H9 (cell line): ENCODE measurements around the gene SELENBP1. TPM values are rescaled to one million over a fixed set of nuclear protein-coding genes. Genes with fewer than 3 reads are reported as not detected.
A peak's percentile ranks its signal among the peaks of the same experiment; 100 is the strongest.

Experiments used
- DNase-seq: peaks from one replicate; pipeline ENCODE4 v3.0.0-alpha.2; 2017
- H2AFZ ChIP-seq: one replicate; pipeline ENCODE4 v1.6.1; 2013; ENCODE audit warnings: mild to moderate bottlenecking, low read length, control low read depth, moderate library complexity
- H2AK5ac ChIP-seq: 2 replicates; pipeline ENCODE4 v1.6.1; 2013; ENCODE audit warnings: low read length, control low read depth, mixed read lengths; ENCODE audit not compliant: insufficient read length
- H2BK120ac ChIP-seq: one replicate; pipeline ENCODE4 v1.6.1; 2013; ENCODE audit warnings: low read depth, mild to moderate bottlenecking, low read length, control low read depth, inconsistent platforms; ENCODE audit not compliant: poor library complexity, severe bottlenecking
- H2BK12ac ChIP-seq: 2 replicates; pipeline ENCODE4 v1.6.1; 2013; ENCODE audit warnings: low read length, control low read depth, mixed read lengths, low read depth; ENCODE audit not compliant: insufficient read length
- H2BK15ac ChIP-seq: 2 replicates; pipeline ENCODE4 v1.6.1; 2013; ENCODE audit warnings: low read depth, low read length, control low read depth
- H2BK20ac ChIP-seq: one replicate; pipeline ENCODE4 v1.6.1; 2013; ENCODE audit warnings: low read depth, mild to moderate bottlenecking, low read length, control low read depth, inconsistent platforms; ENCODE audit not compliant: poor library complexity, severe bottlenecking
- H2BK5ac ChIP-seq: 2 replicates; pipeline ENCODE4 v1.6.1; 2013; ENCODE audit warnings: low read length, control low read depth, mixed read lengths; ENCODE audit not compliant: insufficient read length
- H3K14ac ChIP-seq: 2 replicates; pipeline ENCODE4 v1.6.1; 2013; ENCODE audit warnings: low read length, control low read depth; ENCODE audit not compliant: insufficient read depth
- H3K18ac ChIP-seq: 2 replicates; pipeline ENCODE4 v1.6.1; 2013; ENCODE audit warnings: low read depth, mild to moderate bottlenecking, mixed read lengths, low read length, control low read depth; ENCODE audit not compliant: insufficient read length
- H3K23ac ChIP-seq: 2 replicates; pipeline ENCODE4 v1.6.1; 2013; ENCODE audit warnings: low read length, control low read depth, mixed read lengths, low read depth; ENCODE audit not compliant: insufficient read length
- H3K23me2 ChIP-seq: 2 replicates; pipeline ENCODE4 v1.6.1; 2013; ENCODE audit warnings: low read depth, mild to moderate bottlenecking, mixed read lengths, low read length, control low read depth; ENCODE audit not compliant: insufficient read length, poor library complexity, severe bottlenecking
- H3K27ac ChIP-seq: 2 replicates; pipeline ENCODE4 v1.5.1; 2013; ENCODE audit warnings: low read length, control low read depth, mixed read lengths, low read depth; ENCODE audit not compliant: insufficient read length
- H3K27me3 ChIP-seq: 2 replicates; pipeline ENCODE4 v1.6.1; 2013; ENCODE audit warnings: low read length, control low read depth, inconsistent platforms; ENCODE audit not compliant: insufficient read depth
- H3K4ac ChIP-seq: 2 replicates; pipeline ENCODE4 v1.6.1; 2013; ENCODE audit warnings: low read depth, mild to moderate bottlenecking, control low read depth, inconsistent platforms, low read length, moderate library complexity
- H3K4me1 ChIP-seq: 2 replicates; pipeline ENCODE4 v1.6.1; 2013; ENCODE audit warnings: low read length, control low read depth, inconsistent platforms; ENCODE audit not compliant: insufficient read depth
- H3K4me2 ChIP-seq: 2 replicates; pipeline ENCODE4 v1.6.1; 2013; ENCODE audit warnings: low read length, control low read depth, mixed read lengths; ENCODE audit not compliant: insufficient read length, insufficient read depth
- H3K56ac ChIP-seq: 2 replicates; pipeline ENCODE4 v1.6.1; 2013; ENCODE audit warnings: low read depth, mild to moderate bottlenecking, mixed read lengths, low read length, control low read depth; ENCODE audit not compliant: insufficient read length
- H3K79me1 ChIP-seq: 2 replicates; pipeline ENCODE4 v1.6.1; 2013; ENCODE audit warnings: low read depth, mild to moderate bottlenecking, moderate library complexity, low read length, control low read depth, inconsistent platforms; ENCODE audit not compliant: insufficient read depth, poor library complexity, severe bottlenecking
- H3K79me2 ChIP-seq: 2 replicates; pipeline ENCODE4 v1.6.1; 2013; ENCODE audit warnings: low read length, control low read depth, inconsistent platforms; ENCODE audit not compliant: insufficient read depth
- H3K9ac ChIP-seq: 2 replicates; pipeline ENCODE4 v1.6.1; 2013; ENCODE audit warnings: low read length, control low read depth, mixed read lengths; ENCODE audit not compliant: insufficient read length; ENCODE audit errors: extremely low read depth
- H3K9me3 ChIP-seq: one replicate; pipeline ENCODE4 v1.6.1; 2013; ENCODE audit warnings: low read depth, low read length, inconsistent platforms; ENCODE audit not compliant: control insufficient read depth
- H3T11ph ChIP-seq: one replicate; pipeline ENCODE4 v1.6.1; 2013; ENCODE audit warnings: mild to moderate bottlenecking, low read length, control low read depth, inconsistent platforms
- H4K20me1 ChIP-seq: one replicate; pipeline ENCODE4 v1.6.1; 2013; ENCODE audit not compliant: control insufficient read depth, insufficient read length, insufficient read depth
- H4K5ac ChIP-seq: 2 replicates; pipeline ENCODE4 v1.6.1; 2013; ENCODE audit warnings: low read depth, mild to moderate bottlenecking, mixed read lengths, low read length, control low read depth; ENCODE audit not compliant: insufficient read length
- H4K8ac ChIP-seq: replicated peaks from 2 replicates; pipeline ENCODE4 v1.6.1; 2013; ENCODE audit warnings: low read length, control low read depth, mixed read lengths, low read depth; ENCODE audit not compliant: insufficient read length
- H4K91ac ChIP-seq: 2 replicates; pipeline ENCODE4 v1.6.1; 2013; ENCODE audit warnings: low read depth, mild to moderate bottlenecking, moderate library complexity, mixed read lengths, low read length, control low read depth; ENCODE audit not compliant: insufficient read length
- H3K27ac Mint-ChIP-seq, 3 experiments: 2 replicates in 2 of 3; 3 replicates in 1 of 3; pipeline ENCODE4 v1.8.0; 2020 to 2021; ENCODE audit warnings: mixed read lengths in 3 of 3, mild to moderate bottlenecking in 1 of 3, moderate library complexity in 1 of 3
- H3K27me3 Mint-ChIP-seq: 2 replicates; pipeline ENCODE4 v1.8.0; 2021; ENCODE audit warnings: low read depth, mild to moderate bottlenecking, moderate library complexity, mixed read lengths
- H3K36me3 Mint-ChIP-seq, 3 experiments: 2 replicates in 2 of 3; 3 replicates in 1 of 3; pipeline ENCODE4 v1.8.0; 2020 to 2021; ENCODE audit warnings: low read depth in 3 of 3, mixed read lengths in 3 of 3; ENCODE audit not compliant: insufficient read depth in 1 of 3
- H3K4me1 Mint-ChIP-seq, 2 experiments: 2 replicates each; pipeline ENCODE4 v1.8.0; 2020; ENCODE audit warnings: mixed read lengths in 2 of 2
- H3K4me3 Mint-ChIP-seq, 2 experiments: 2 replicates in 1 of 2; 3 replicates in 1 of 2; pipeline ENCODE4 v1.8.0; 2020 to 2021; ENCODE audit warnings: mild to moderate bottlenecking in 2 of 2, mixed read lengths in 2 of 2, moderate library complexity in 1 of 2
- H3K9me3 Mint-ChIP-seq, 2 experiments: 2 replicates in 1 of 2; 3 replicates in 1 of 2; pipeline ENCODE4 v1.8.0; 2020; ENCODE audit warnings: mild to moderate bottlenecking in 2 of 2, mixed read lengths in 2 of 2, moderate library complexity in 1 of 2
- WGBS: extraction: QIAGEN DNeasy Blood & Tissue Kit; methylation state at CpG from one replicate; pipeline ENCODE4 v1.1.7; 2013; ENCODE audit warnings: missing lambda C conversion rate, low lambda C conversion rate, mixed read lengths; ENCODE audit not compliant: insufficient read length; ENCODE audit errors: extremely low coverage; 5-methylcytosine and 5-hydroxymethylcytosine counted together
- total RNA-seq: library from RNA; stranded (reverse); gene quantifications from 2 replicates; pipeline ENCODE4 v1.2.1, GENCODE V29; 2021
- TF ChIP-seq, protein P1 (sequence below): fragments of 200-600 bp; sonication (generic); conservative IDR thresholded peaks from 3 replicates; pipeline ENCODE4 v1.8.0; 2021; ENCODE audit warnings: antibody characterized with exemption, mild to moderate bottlenecking

Gene SELENBP1
- total RNA-seq, 1 experiment from 2014 or later, result 14.2 TPM

DNA sequence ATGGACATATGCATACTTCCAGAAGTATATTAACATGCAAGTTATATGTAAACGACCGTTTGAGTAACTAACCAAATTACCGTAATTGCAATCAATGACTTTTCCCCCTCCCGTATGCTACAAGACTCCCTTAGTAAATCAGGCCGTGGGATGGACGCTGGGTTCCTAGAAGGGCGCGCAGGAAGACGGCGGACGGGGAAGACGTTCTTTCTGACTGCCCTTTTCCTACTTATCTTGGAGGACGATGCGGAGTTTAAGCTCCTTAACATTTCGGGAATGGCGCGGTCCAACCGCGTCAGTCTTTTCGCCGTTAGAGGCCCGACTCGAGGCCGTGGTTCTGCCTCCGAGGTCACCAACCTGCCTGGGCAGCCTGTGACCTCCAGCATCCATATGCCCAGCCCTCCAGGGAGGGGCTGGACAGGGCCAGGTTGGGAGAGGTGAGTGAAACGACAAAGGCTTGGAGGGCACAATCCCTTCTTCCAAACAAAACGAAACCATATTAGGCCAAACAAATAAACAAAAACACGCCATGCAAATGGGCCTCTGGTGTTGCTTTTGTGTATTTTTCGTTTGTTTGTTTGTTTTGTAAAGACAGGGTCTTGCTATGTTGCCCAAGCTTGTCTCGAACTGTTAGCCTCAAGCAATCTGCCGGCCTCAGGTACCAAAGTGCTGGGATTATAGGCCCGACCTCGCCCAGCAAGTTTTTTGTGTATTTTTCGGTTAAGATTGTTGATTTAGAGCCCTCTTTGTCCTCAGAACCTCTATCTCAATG lies 44.4 kb downstream of the SELENBP1 start:
- Histone ChIP-seq H2AK5ac (no peak overlapping the region), H3K23ac (no peak overlapping the region), H3K27me3 (no peaks in the 10 kb centered on the region), H3K4me2 (peak overlapping the region; percentile 67), H2BK15ac (no peak overlapping the region), H2BK120ac (no peak overlapping the region), H3K4me1 (no peaks in the 10 kb centered on the region; the same call in 1 of the 2 replicates), H3T11ph (no peak overlapping the region), H3K9me3 (no peaks in the 10 kb centered on the region), H2BK20ac (no peak overlapping the region), H2AFZ (no peak overlapping the region), H3K18ac (peak overlapping the region; percentile 69), H3K4ac (no peak overlapping the region), H2BK12ac (no peak overlapping the region), H4K20me1 (no peaks in the 10 kb centered on the region), H4K5ac (peak overlapping the region; percentile 48), H3K14ac (peak overlapping the region; percentile 62), H4K8ac (no peak overlapping the region), H3K79me1 (no peaks in the 10 kb centered on the region), H2BK5ac (no peak overlapping the region), H4K91ac (no peak overlapping the region), H3K23me2 (peaks cover 13% of the 10 kb centered on the region), H3K56ac (no peak overlapping the region), H3K79me2 (no peaks in the 10 kb centered on the region), H3K9ac (peak overlapping the region; percentile 81), H3K27ac (peak overlapping the region; percentile 4)
- H3K36me3 Mint-ChIP-seq, result peaks cover 8 to 22% (median 14%) of the 10 kb centered on the region in 3 experiments; a peak in 5 of 7 replicates
- TF ChIP-seq, protein P1, sequence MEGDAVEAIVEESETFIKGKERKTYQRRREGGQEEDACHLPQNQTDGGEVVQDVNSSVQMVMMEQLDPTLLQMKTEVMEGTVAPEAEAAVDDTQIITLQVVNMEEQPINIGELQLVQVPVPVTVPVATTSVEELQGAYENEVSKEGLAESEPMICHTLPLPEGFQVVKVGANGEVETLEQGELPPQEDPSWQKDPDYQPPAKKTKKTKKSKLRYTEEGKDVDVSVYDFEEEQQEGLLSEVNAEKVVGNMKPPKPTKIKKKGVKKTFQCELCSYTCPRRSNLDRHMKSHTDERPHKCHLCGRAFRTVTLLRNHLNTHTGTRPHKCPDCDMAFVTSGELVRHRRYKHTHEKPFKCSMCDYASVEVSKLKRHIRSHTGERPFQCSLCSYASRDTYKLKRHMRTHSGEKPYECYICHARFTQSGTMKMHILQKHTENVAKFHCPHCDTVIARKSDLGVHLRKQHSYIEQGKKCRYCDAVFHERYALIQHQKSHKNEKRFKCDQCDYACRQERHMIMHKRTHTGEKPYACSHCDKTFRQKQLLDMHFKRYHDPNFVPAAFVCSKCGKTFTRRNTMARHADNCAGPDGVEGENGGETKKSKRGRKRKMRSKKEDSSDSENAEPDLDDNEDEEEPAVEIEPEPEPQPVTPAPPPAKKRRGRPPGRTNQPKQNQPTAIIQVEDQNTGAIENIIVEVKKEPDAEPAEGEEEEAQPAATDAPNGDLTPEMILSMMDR, result no peak
- peak overlapping the region; percentile 88 to 89 for H3K4me3 Mint-ChIP-seq
- peaks cover 15% of the 10 kb centered on the region in 2 experiments for H3K4me1 Mint-ChIP-seq
- H3K27me3 Mint-ChIP-seq, result peaks cover 3% of the 10 kb centered on the region; the same call in 1 of the 2 replicates
- peak overlapping the region; percentile 99 to 100 (median 99) for H3K27ac Mint-ChIP-seq
- DNase-seq, result peak; percentile 59
- H3K9me3 Mint-ChIP-seq, result no peaks in the 10 kb centered on the region
- WGBS, result no CpG with 5 or more reads among the region's 34 CpGs
